IMR-90 (cell line): ENCODE results near the gene PHF21B. TPM values are rescaled to one million over a fixed set of nuclear protein-coding genes. Genes with fewer than 3 reads are reported as not detected.
"Not testable (repeated sequence)": the region's sequence is repeated elsewhere in the genome, so short reads cannot be mapped to it uniquely, and the experiment has no call there.

Experiments used
- ATAC-seq: fragments of 200-7000 bp; cut with Tn5 transposase; 2 replicates; pipeline ENCODE4 v1.9.1; 2020; ENCODE audit warnings: low read depth, mild to moderate bottlenecking, moderate library complexity
- BruUV-seq: library from RNA; stranded (reverse); fragments of 400-500 nt; replicated peaks from 2 replicates; lab custom pipeline; 2021; lab: Mats Ljungman, UMichigan
- CTCF ChIA-PET: fragments of 300-600 bp; formaldehyde crosslinking; extraction: SDS; loops from one replicate; lab custom pipeline; 2021; ENCODE audit warnings: antibody characterized with exemption; lab: Yijun Ruan, JAX
- POLR2A ChIA-PET: fragments of 300-600 bp; sonication (Branson Sonifier 250); formaldehyde crosslinking; loops from one replicate; lab custom pipeline; 2022; ENCODE audit warnings: antibody characterized with exemption; ENCODE audit not compliant: unreplicated experiment; lab: Charles Lee
- DNase-seq: peaks from one replicate; pipeline ENCODE4 v3.0.0; 2013
- H2AFZ ChIP-seq: replicated peaks from 2 replicates; pipeline ENCODE3; 2013; ENCODE audit warnings: low read length, mild to moderate bottlenecking; ENCODE audit not compliant: poor library complexity
- H2AK5ac ChIP-seq: 2 replicates; pipeline ENCODE4 v1.6.1; 2013; ENCODE audit warnings: low read depth, low read length, inconsistent platforms
- H2AK9ac ChIP-seq: replicated peaks from 2 replicates; pipeline ENCODE3; 2013; ENCODE audit warnings: mild to moderate bottlenecking, low read depth, low read length, moderate library complexity; ENCODE audit not compliant: poor library complexity
- H2BK120ac ChIP-seq: 2 replicates; pipeline ENCODE4 v1.6.1; 2013; ENCODE audit warnings: low read depth, low read length, inconsistent platforms
- H2BK15ac ChIP-seq: 3 replicates; pipeline ENCODE4 v1.6.1; 2013; ENCODE audit warnings: low read depth, low read length, inconsistent platforms
- H2BK20ac ChIP-seq: 2 replicates; pipeline ENCODE4 v1.6.1; 2013; ENCODE audit warnings: low read depth, mild to moderate bottlenecking, inconsistent platforms, low read length, moderate library complexity
- H2BK5ac ChIP-seq: 2 replicates; pipeline ENCODE4 v1.6.1; 2013; ENCODE audit warnings: mild to moderate bottlenecking, low read depth, low read length, inconsistent platforms; ENCODE audit not compliant: poor library complexity, severe bottlenecking
- H3K14ac ChIP-seq: replicated peaks from 2 replicates; pipeline ENCODE4 v1.6.1; 2013; ENCODE audit warnings: low read depth, low read length, inconsistent platforms
- H3K18ac ChIP-seq: 2 replicates; pipeline ENCODE4 v1.6.1; 2013; ENCODE audit warnings: low read depth, low read length, control low read depth
- H3K23ac ChIP-seq: 2 replicates; pipeline ENCODE4 v1.6.1; 2013; ENCODE audit warnings: low read depth, low read length, inconsistent platforms
- H3K27ac ChIP-seq: 2 replicates; pipeline ENCODE4 v1.5.1; 2013; ENCODE audit warnings: mild to moderate bottlenecking, control low read depth, low read length; ENCODE audit not compliant: insufficient read depth
- H3K27me3 ChIP-seq: 2 replicates; pipeline ENCODE4 v1.6.1; 2013; ENCODE audit warnings: low read length; ENCODE audit not compliant: control insufficient read depth, insufficient read depth
- H3K36me3 ChIP-seq: 2 replicates; pipeline ENCODE4 v1.6.1; 2013; ENCODE audit warnings: low read length, mixed read lengths; ENCODE audit not compliant: control insufficient read depth, insufficient read depth
- H3K4ac ChIP-seq: 2 replicates; pipeline ENCODE4 v1.6.1; 2013; ENCODE audit warnings: low read depth, low read length, inconsistent platforms
- H3K4me1 ChIP-seq: 2 replicates; pipeline ENCODE4 v1.6.1; 2013; ENCODE audit warnings: low read length, mixed read lengths; ENCODE audit not compliant: control insufficient read depth, insufficient read depth
- H3K4me2 ChIP-seq: 2 replicates; pipeline ENCODE4 v1.6.1; 2013; ENCODE audit warnings: low read depth, mild to moderate bottlenecking, control low read depth, low read length, moderate library complexity
- H3K4me3 ChIP-seq: 2 replicates; pipeline ENCODE4 v1.5.1; 2013; ENCODE audit warnings: low read depth, mild to moderate bottlenecking, control low read depth, low read length, moderate library complexity; ENCODE audit not compliant: insufficient read depth
- H3K56ac ChIP-seq: 2 replicates; pipeline ENCODE4 v1.6.1; 2013; ENCODE audit warnings: low read length, inconsistent platforms; ENCODE audit not compliant: insufficient read depth; ENCODE audit errors: extremely low read depth
- H3K79me1 ChIP-seq, 2 experiments: 2 replicates each; pipeline ENCODE4 v1.6.1; 2013; ENCODE audit warnings: low read length in 2 of 2, inconsistent platforms in 1 of 2, low read depth in 1 of 2
- H3K9ac ChIP-seq: 2 replicates; pipeline ENCODE4 v1.6.1; 2013; ENCODE audit warnings: low read depth, low read length, control low read depth
- H3K9me1 ChIP-seq: 2 replicates; pipeline ENCODE4 v1.6.1; 2013; ENCODE audit warnings: low read length, inconsistent platforms; ENCODE audit not compliant: insufficient read depth
- H3K9me3 ChIP-seq: 2 replicates; pipeline ENCODE4 v1.6.1; 2013; ENCODE audit warnings: low read length; ENCODE audit not compliant: control insufficient read depth, insufficient read depth
- H4K20me1 ChIP-seq: 2 replicates; pipeline ENCODE4 v1.6.1; 2013; ENCODE audit warnings: low read length, inconsistent platforms; ENCODE audit not compliant: insufficient read depth
- H4K5ac ChIP-seq: 2 replicates; pipeline ENCODE4 v1.6.1; 2013; ENCODE audit warnings: mild to moderate bottlenecking, low read depth, low read length, control low read depth
- H4K8ac ChIP-seq, 2 experiments: 2 replicates each; pipeline ENCODE4 v1.6.1; 2013; ENCODE audit warnings: low read depth in 2 of 2, low read length in 2 of 2, control low read depth in 1 of 2, inconsistent platforms in 1 of 2
- H4K91ac ChIP-seq: 2 replicates; pipeline ENCODE4 v1.6.1; 2013; ENCODE audit warnings: low read depth, low read length, inconsistent platforms; ENCODE audit not compliant: insufficient read depth
- WGBS, 2 experiments: methylation state at CpG; one replicate each; pipeline versions ENCODE4 v1.1.5 to v1.1.7; 2013; ENCODE audit warnings: missing lambda C conversion rate in 2 of 2; ENCODE audit not compliant: insufficient read length in 1 of 2; ENCODE audit errors: extremely low coverage in 2 of 2; 5-methylcytosine and 5-hydroxymethylcytosine counted together
- dilution Hi-C: fragments of 300-500 bp; cut with HindIII; formaldehyde crosslinking; loops from one replicate; pipeline ENCODE4 v1.14.3; 2018; ENCODE audit warnings: low sequenced_read_pairs; ENCODE audit not compliant: unreplicated experiment
- in situ Hi-C: fragments of 300-500 bp; cut with MboI; formaldehyde crosslinking; loops from 3 replicates; pipeline ENCODE4 v1.14.3; 2019; ENCODE audit warnings: low sequenced_read_pairs, inconsistent platforms, mixed read lengths
- intact Hi-C: fragments of 100-400 bp; cut with micrococcal nuclease; formaldehyde crosslinking; loops from 2 replicates; pipeline ENCODE4 v1.10.0; 2022
- polyA plus RNA-seq, 3 experiments: library from polyadenylated mRNA; depleted of rRNA; stranded (reverse); fragments of >200 nt; gene quantifications; 2 replicates each; pipeline ENCODE4 v1.2.3, GENCODE V29; 2012; ENCODE audit warnings: low replicate concordance in 1 of 3
- total RNA-seq: library from RNA; depleted of rRNA; stranded (reverse); fragments of >200 nt; gene quantifications from 2 replicates; pipeline ENCODE4 v1.2.3, GENCODE V29; 2012

Gene PHF21B
- total and polyA plus RNA-seq, 2 of the 4 experiments (the other 2 are of a cell fraction), result 0.02 TPM; not detected in 1

GRCh38 chr22:44903164-44903563 is 106.6 kb downstream of the PHF21B start:
- H2BK120ac ChIP-seq, H3K18ac ChIP-seq, BruUV-seq, H3K27ac ChIP-seq, H3K27me3 ChIP-seq, H3K9ac ChIP-seq, H2BK20ac ChIP-seq, H3K4me1 ChIP-seq, H3K14ac ChIP-seq, H2AFZ ChIP-seq, H2AK9ac ChIP-seq, H4K20me1 ChIP-seq, POLR2A ChIA-PET, H3K36me3 ChIP-seq, H3K4me2 ChIP-seq, H2BK15ac ChIP-seq, intact Hi-C loops, H3K4ac ChIP-seq, H4K8ac ChIP-seq, dilution Hi-C loops, ATAC-seq, DNase-seq, H3K23ac ChIP-seq, H4K5ac ChIP-seq, H2AK5ac ChIP-seq, H4K91ac ChIP-seq, H3K79me1 ChIP-seq, H3K9me1 ChIP-seq, in situ Hi-C loops, H2BK5ac ChIP-seq, H3K56ac ChIP-seq, H3K4me3 ChIP-seq: not testable (repeated sequence)
- peaks cover 14% of the 10 kb centered on the region for H3K9me3 ChIP-seq
- CTCF ChIA-PET, result interaction anchor here (0.7 kb wide), 1 partner anchor 11 kb away, joined by 3 read pairs; no protein-coding TSS in a partner anchor
- no CpG with 5 or more reads among the region's 2 CpGs for WGBS, 2 experiments
